CD4-positive, CD25-positive, alpha-beta regulatory T cell (primary cell): ENCODE results near the gene TADA3. TPM values are rescaled to one million over a fixed set of nuclear protein-coding genes. Genes with fewer than 3 reads are reported as not detected.

ENCODE experiments used
- ATAC-seq, 2 donors: fragments of 150-1000 bp; cut with Tn5 transposase; one replicate each; pipeline ENCODE4 v1.10.0; 2021; ENCODE audit warnings: low read depth in 2 of 2, moderate number of reproducible peaks in 2 of 2, moderate library complexity in 1 of 2
- DNase-seq, 3 donors: peaks; one replicate each; pipeline versions ENCODE4 v3.0.0 to v3.0.0-alpha.2; 2012 to 2022; ENCODE audit warnings: mixed read lengths in 1 of 3
- H3K27ac ChIP-seq: one replicate; pipeline ENCODE4 v1.7.0; 2013; ENCODE audit warnings: mild to moderate bottlenecking, low read length; ENCODE audit not compliant: insufficient read depth, poor library complexity, severe bottlenecking
- H3K27me3 ChIP-seq: one replicate; pipeline ENCODE4 v1.7.0; 2013; ENCODE audit warnings: low read length; ENCODE audit not compliant: control insufficient read depth, insufficient read depth
- H3K36me3 ChIP-seq: one replicate; pipeline ENCODE4 v1.7.0; 2013; ENCODE audit warnings: mild to moderate bottlenecking, low read length, moderate library complexity; ENCODE audit not compliant: control insufficient read depth, insufficient read depth
- H3K4me1 ChIP-seq: 2 replicates; pipeline ENCODE4 v1.7.0; 2013; ENCODE audit warnings: mild to moderate bottlenecking, low read length; ENCODE audit not compliant: insufficient read depth, control insufficient read depth, poor library complexity, severe bottlenecking
- H3K4me3 ChIP-seq: one replicate; pipeline ENCODE4 v1.7.0; 2013; ENCODE audit warnings: low read depth, mild to moderate bottlenecking, low read length, moderate library complexity
- H3K9me3 ChIP-seq, 2 experiments: 1 replicate in 1 of 2; 2 replicates in 1 of 2; pipeline ENCODE4 v1.7.0; 2013; ENCODE audit warnings: low read length in 2 of 2, mild to moderate bottlenecking in 1 of 2, moderate library complexity in 1 of 2; ENCODE audit not compliant: control insufficient read depth in 2 of 2
- H3K27ac Mint-ChIP-seq, 3 donors: one replicate each; pipeline ENCODE4 v1.8.0; 2020 to 2022; ENCODE audit warnings: mild to moderate bottlenecking in 3 of 3, mixed read lengths in 3 of 3, moderate library complexity in 2 of 3
- H3K27me3 Mint-ChIP-seq: one replicate; pipeline ENCODE4 v1.8.0; 2022; ENCODE audit warnings: mild to moderate bottlenecking, mixed read lengths
- H3K36me3 Mint-ChIP-seq: one replicate; pipeline ENCODE4 v1.8.0; 2020; ENCODE audit warnings: mixed read lengths
- H3K4me1 Mint-ChIP-seq, 4 donors: one replicate each; pipeline ENCODE4 v1.8.0; 2020 to 2022; ENCODE audit warnings: mixed read lengths in 4 of 4, mild to moderate bottlenecking in 1 of 4
- H3K4me3 Mint-ChIP-seq, 4 donors: one replicate each; pipeline ENCODE4 v1.8.0; 2020 to 2022; ENCODE audit warnings: mild to moderate bottlenecking in 4 of 4, mixed read lengths in 4 of 4, moderate library complexity in 3 of 4
- H3K9me3 Mint-ChIP-seq, 7 donors: one replicate each; pipeline ENCODE4 v1.8.0; 2020 to 2022; ENCODE audit warnings: mixed read lengths in 7 of 7, mild to moderate bottlenecking in 3 of 7, moderate library complexity in 2 of 7
- polyA plus RNA-seq, 4 donors: library from polyadenylated mRNA; unstranded; fragments of 300-500 nt; fragmentation: Illumina TruSeq; gene quantifications; one replicate each; pipeline ENCODE4 v1.2.3, GENCODE V29; 2021
- total RNA-seq: library from RNA; stranded (reverse); gene quantifications from one replicate; pipeline ENCODE4 v1.2.3, GENCODE V29; 2022

The TADA3 gene
- total and polyA plus RNA-seq, 5 donors from 2014 or later = 44.7 to 69.0 (median 59.8) TPM

- DNase-seq (no peak), ATAC-seq (no peak)
- Histone ChIP-seq H3K27me3 (no peaks in the 10 kb centered on the region), H3K36me3 (peaks cover 45% of the 10 kb centered on the region), H3K27ac (peak overlapping the region; percentile 83), H3K9me3 (no peaks in the 10 kb centered on the region), H3K4me3 (no peak overlapping the region), H3K4me1 (peaks cover 32% of the 10 kb centered on the region)
- H3K4me3 Mint-ChIP-seq = peak overlapping the region; percentile 62 to 92 (median 76)
- H3K4me1 Mint-ChIP-seq = peaks cover 20 to 57% (median 30%) of the 10 kb centered on the region in 4 donors
- no peaks in the 10 kb centered on the region for H3K27me3 Mint-ChIP-seq
- H3K36me3 Mint-ChIP-seq = peaks cover 38% of the 10 kb centered on the region
- peak overlapping the region; percentile 96 to 98 (median 98) for H3K27ac Mint-ChIP-seq
- H3K9me3 Mint-ChIP-seq = no peaks in the 10 kb centered on the region
These were observed 15.7 kb upstream of the TADA3 start for GRCh38 chr3:9807981-9808344.

- peak overlapping the region in 1 of 4 donors; percentile 83 for H3K4me3 Mint-ChIP-seq
- H3K36me3 Mint-ChIP-seq = peaks cover 38% of the 10 kb centered on the region
- H3K27ac Mint-ChIP-seq = peak overlapping the region in 1 of 3 donors; percentile 96
These were observed 14.7 kb upstream of the TADA3 start for GRCh38 chr3:9806688-9807589.

GRCh38 chr3:9806137-9806536, 13.9 kb upstream of the TADA3 start:
- peaks cover 35% of the 10 kb centered on the region for H3K36me3 Mint-ChIP-seq
- H3K4me1 Mint-ChIP-seq = peaks cover 12 to 50% (median 24%) of the 10 kb centered on the region in 4 donors
- Histone ChIP-seq H3K27me3 (no peaks in the 10 kb centered on the region), H3K4me1 (peaks cover 32% of the 10 kb centered on the region), H3K27ac (no peak overlapping the region), H3K36me3 (peaks cover 55% of the 10 kb centered on the region), H3K4me3 (no peak overlapping the region), H3K9me3 (no peaks in the 10 kb centered on the region)
- H3K4me3 Mint-ChIP-seq = no peak overlapping the region
- H3K27ac Mint-ChIP-seq = no peak overlapping the region
- ATAC-seq = no peak
- no peaks in the 10 kb centered on the region for H3K27me3 Mint-ChIP-seq
- no peaks in the 10 kb centered on the region for H3K9me3 Mint-ChIP-seq
- no peak for DNase-seq

More at GRCh38 chr3:9806688-9807589, 14.7 kb upstream of the TADA3 start:
- peak overlapping the region; percentile 83 for H3K27ac ChIP-seq
- peaks cover 20 to 57% (median 30%) of the 10 kb centered on the region in 4 donors for H3K4me1 Mint-ChIP-seq
- H3K27me3 Mint-ChIP-seq = no peaks in the 10 kb centered on the region
- H3K4me1 ChIP-seq = peaks cover 32% of the 10 kb centered on the region
- H3K4me3 ChIP-seq = no peak overlapping the region
- ATAC-seq = no peak
- DNase-seq = no peak
- H3K36me3 ChIP-seq = peaks cover 48% of the 10 kb centered on the region
- H3K27me3 ChIP-seq = no peaks in the 10 kb centered on the region
- H3K9me3 ChIP-seq = no peaks in the 10 kb centered on the region
- no peaks in the 10 kb centered on the region for H3K9me3 Mint-ChIP-seq

- Mint-ChIP-seq H3K27me3 (no peaks in the 10 kb centered on the region), H3K4me3 (peak overlapping the region in 1 of 4 donors; percentile 13), H3K27ac (no peak overlapping the region), H3K9me3 (no peaks in the 10 kb centered on the region), H3K36me3 (peaks cover 31% of the 10 kb centered on the region), H3K4me1 (peaks cover 11 to 41% (median 20%) of the 10 kb centered on the region in 4 donors)
- Histone ChIP-seq H3K9me3 (no peaks in the 10 kb centered on the region), H3K27me3 (no peaks in the 10 kb centered on the region), H3K4me1 (peaks cover 24% of the 10 kb centered on the region), H3K4me3 (no peak overlapping the region), H3K36me3 (peaks cover 64% of the 10 kb centered on the region), H3K27ac (no peak overlapping the region)
- DNase-seq (no peak), ATAC-seq (no peak)
These were observed 12.7 kb upstream of the TADA3 start for GRCh38 chr3:9804996-9805395.

GRCh38 chr3:9803494-9803893, 11.2 kb upstream of the TADA3 start:
- H3K27ac Mint-ChIP-seq = peak overlapping the region; percentile 52 to 85 (median 78)

GRCh38 chr3:9800529-9800928, 8.3 kb upstream of the TADA3 start:
- H3K4me1 Mint-ChIP-seq = peaks cover 10 to 42% (median 22%) of the 10 kb centered on the region in 4 donors
- Histone ChIP-seq H3K4me1 (peaks cover 5% of the 10 kb centered on the region), H3K4me3 (no peak overlapping the region), H3K9me3 (no peaks in the 10 kb centered on the region), H3K36me3 (peaks cover 80% of the 10 kb centered on the region), H3K27me3 (no peaks in the 10 kb centered on the region), H3K27ac (no peak overlapping the region)
- no peak overlapping the region for H3K27ac Mint-ChIP-seq
- DNase-seq (no peak), ATAC-seq (no peak)
- no peaks in the 10 kb centered on the region for H3K27me3 Mint-ChIP-seq
- peak overlapping the region in 2 of 4 donors; percentile 21 to 41 for H3K4me3 Mint-ChIP-seq
- peaks cover 40% of the 10 kb centered on the region for H3K36me3 Mint-ChIP-seq
- no peaks in the 10 kb centered on the region for H3K9me3 Mint-ChIP-seq

More at GRCh38 chr3:9803494-9803893, 11.2 kb upstream of the TADA3 start:
- H3K4me1 ChIP-seq = peaks cover 10% of the 10 kb centered on the region
- no peaks in the 10 kb centered on the region for H3K27me3 ChIP-seq
- Mint-ChIP-seq H3K4me1 (peaks cover 5 to 31% (median 16%) of the 10 kb centered on the region in 4 donors), H3K36me3 (peaks cover 35% of the 10 kb centered on the region), H3K9me3 (no peaks in the 10 kb centered on the region), H3K27me3 (no peaks in the 10 kb centered on the region), H3K4me3 (no peak overlapping the region)
- no peak overlapping the region for H3K27ac ChIP-seq
- DNase-seq (no peak), ATAC-seq (no peak)
- peaks cover 80% of the 10 kb centered on the region for H3K36me3 ChIP-seq
- no peak overlapping the region for H3K4me3 ChIP-seq
- H3K9me3 ChIP-seq = no peaks in the 10 kb centered on the region

GRCh38 chr3:9797196-9797945, 5.1 kb upstream of the TADA3 start:
- H3K27ac ChIP-seq = no peak overlapping the region
- H3K9me3 Mint-ChIP-seq = no peaks in the 10 kb centered on the region
- peak overlapping the region in 1 of 3 donors; percentile 83 for H3K27ac Mint-ChIP-seq
- peaks cover 20 to 52% (median 37%) of the 10 kb centered on the region in 4 donors for H3K4me1 Mint-ChIP-seq
- H3K4me3 ChIP-seq = no peak overlapping the region
- DNase-seq (no peak), ATAC-seq (no peak)
- H3K36me3 ChIP-seq = peaks cover 59% of the 10 kb centered on the region
- peaks cover 25% of the 10 kb centered on the region for H3K36me3 Mint-ChIP-seq
- no peaks in the 10 kb centered on the region for H3K9me3 ChIP-seq
- no peaks in the 10 kb centered on the region for H3K27me3 ChIP-seq
- H3K4me3 Mint-ChIP-seq = peak overlapping the region in 2 of 4 donors; percentile 9 to 80
- H3K4me1 ChIP-seq = peaks cover 28% of the 10 kb centered on the region
- H3K27me3 Mint-ChIP-seq = no peaks in the 10 kb centered on the region
